Measurements from ENCODE around the gene STRADB. TPM values are rescaled to one million over a fixed set of nuclear protein-coding genes. Genes with fewer than 3 reads are reported as not detected.

STRADB gene
- total RNA-seq, 1 experiment from 2014 or later, result 24.3 TPM

GRCh38 chr2:201415149-201415548 is 36.4 kb upstream of the STRADB start:
- no TSS peak for BruUV-seq (replicated peaks)
- CTCF ChIA-PET, result no interaction called here
- POLR2A ChIA-PET (ENCODE audit: low non-redundant PET), result no interaction called here
- DNase-seq (ENCODE audit: low spot score), result no peak
- intact Hi-C loops (cut with micrococcal nuclease; ENCODE audit: unreplicated experiment), result no loop called here
- H3K9me3 ChIP-seq (ENCODE audit: low read depth, low read length, poor library complexity, severe bottlenecking), result no peaks in the 10 kb centered on the region
- no peak overlapping the region for H3K27ac ChIP-seq (ENCODE audit: low read depth, low read length, poor library complexity, severe bottlenecking)
- H3K4me1 ChIP-seq (ENCODE audit: insufficient read depth, low read length, poor library complexity, severe bottlenecking), result peaks cover 21% of the 10 kb centered on the region
- no peaks in the 10 kb centered on the region for H3K27me3 ChIP-seq (replicated peaks; ENCODE audit: insufficient read depth, low read depth, low read length, poor library complexity)
- no peak overlapping the region for H3K4me3 ChIP-seq (ENCODE audit: low read depth, low read length, poor library complexity, severe bottlenecking)
- TF ChIP-seq CTCF (conservative IDR thresholded peaks at IDR 0.05; ENCODE audit: low read depth, low read length) (no peak), EZH2 (IDR thresholded peaks at IDR 0.05; ENCODE audit: borderline replicate concordance, low read depth, low read length, poor library complexity, severe bottlenecking) (no peak)
- no peaks in the 10 kb centered on the region for H3K36me3 ChIP-seq (ENCODE audit: insufficient read depth, low read length, poor library complexity, severe bottlenecking)

- Histone ChIP-seq H3K27ac (ENCODE audit: low read depth, low read length, poor library complexity, severe bottlenecking) (no peak overlapping the region), H3K36me3 (ENCODE audit: insufficient read depth, low read length, poor library complexity, severe bottlenecking) (no peaks in the 10 kb centered on the region), H3K4me3 (ENCODE audit: low read depth, low read length, poor library complexity, severe bottlenecking) (no peak overlapping the region), H3K9me3 (ENCODE audit: low read depth, low read length, poor library complexity, severe bottlenecking) (no peaks in the 10 kb centered on the region), H3K4me1 (ENCODE audit: insufficient read depth, low read length, poor library complexity, severe bottlenecking) (peaks cover 49% of the 10 kb centered on the region), H3K27me3 (replicated peaks; ENCODE audit: insufficient read depth, low read depth, low read length, poor library complexity) (no peaks in the 10 kb centered on the region)
- TF ChIP-seq CTCF (conservative IDR thresholded peaks at IDR 0.05; ENCODE audit: low read depth, low read length) (no peak), EZH2 (IDR thresholded peaks at IDR 0.05; ENCODE audit: borderline replicate concordance, low read depth, low read length, poor library complexity, severe bottlenecking) (no peak)
- no peak for DNase-seq (ENCODE audit: low spot score)
- no TSS peak for BruUV-seq (replicated peaks)
- ChIA-PET CTCF (no interaction called here), POLR2A (ENCODE audit: low non-redundant PET) (no interaction called here)
- intact Hi-C loops (cut with micrococcal nuclease; ENCODE audit: unreplicated experiment), result no loop called here
Observed at GRCh38 chr2:201419057-201419635, 32.4 kb upstream of the STRADB start.

GRCh38 chr2:201419986-201420385 is 31.6 kb upstream of the STRADB start:
- Histone ChIP-seq H3K4me3 (ENCODE audit: low read depth, low read length, poor library complexity, severe bottlenecking) (no peak overlapping the region), H3K27ac (ENCODE audit: low read depth, low read length, poor library complexity, severe bottlenecking) (no peak overlapping the region), H3K4me1 (ENCODE audit: insufficient read depth, low read length, poor library complexity, severe bottlenecking) (peaks cover 44% of the 10 kb centered on the region), H3K36me3 (ENCODE audit: insufficient read depth, low read length, poor library complexity, severe bottlenecking) (no peaks in the 10 kb centered on the region), H3K27me3 (replicated peaks; ENCODE audit: insufficient read depth, low read depth, low read length, poor library complexity) (no peaks in the 10 kb centered on the region), H3K9me3 (ENCODE audit: low read depth, low read length, poor library complexity, severe bottlenecking) (no peaks in the 10 kb centered on the region)
- ChIA-PET POLR2A (ENCODE audit: low non-redundant PET) (no interaction called here), CTCF (no interaction called here)
- TF ChIP-seq CTCF (conservative IDR thresholded peaks at IDR 0.05; ENCODE audit: low read depth, low read length) (no peak), EZH2 (IDR thresholded peaks at IDR 0.05; ENCODE audit: borderline replicate concordance, low read depth, low read length, poor library complexity, severe bottlenecking) (no peak)
- DNase-seq (ENCODE audit: low spot score), result no peak
- intact Hi-C loops (cut with micrococcal nuclease; ENCODE audit: unreplicated experiment), result no loop called here
- BruUV-seq (replicated peaks), result no TSS peak
